Osteocyte (in vitro differentiated cells): Measurements from ENCODE around the gene GDF9. TPM values are rescaled to one million over a fixed set of nuclear protein-coding genes. Genes with fewer than 3 reads are reported as not detected.

Experiments
- DNase-seq: peaks from one replicate; pipeline ENCODE4 v3.0.0; 2021; ENCODE audit warnings: mixed read lengths; ENCODE audit not compliant: unreplicated experiment; ENCODE audit errors: extremely low spot score
- H3K27ac Mint-ChIP-seq: one replicate; pipeline ENCODE4 v1.8.0; 2021; ENCODE audit warnings: mild to moderate bottlenecking, mixed read lengths; ENCODE audit not compliant: unreplicated experiment
- H3K27me3 Mint-ChIP-seq: one replicate; pipeline ENCODE4 v1.8.0; 2021; ENCODE audit warnings: mixed read lengths; ENCODE audit not compliant: unreplicated experiment
- H3K36me3 Mint-ChIP-seq: one replicate; pipeline ENCODE4 v1.8.0; 2021; ENCODE audit warnings: mixed read lengths; ENCODE audit not compliant: unreplicated experiment
- H3K4me1 Mint-ChIP-seq: one replicate; pipeline ENCODE4 v1.8.0; 2021; ENCODE audit warnings: mixed read lengths; ENCODE audit not compliant: unreplicated experiment
- H3K4me3 Mint-ChIP-seq: one replicate; pipeline ENCODE4 v1.8.0; 2021; ENCODE audit warnings: mild to moderate bottlenecking, moderate library complexity, mixed read lengths; ENCODE audit not compliant: unreplicated experiment
- H3K9me3 Mint-ChIP-seq: one replicate; pipeline ENCODE4 v1.8.0; 2021; ENCODE audit warnings: mixed read lengths; ENCODE audit not compliant: unreplicated experiment
- total RNA-seq: library from RNA; stranded (reverse); gene quantifications from 2 replicates; pipeline ENCODE4 v1.2.1, GENCODE V29; 2021
- TF ChIP-seq, protein P1 (sequence below): fragments of 200-600 bp; sonication (generic); IDR thresholded peaks from 2 replicates; pipeline ENCODE4 v1.5.0; 2021; ENCODE audit warnings: antibody characterized with exemption, mild to moderate bottlenecking, moderate library complexity

GDF9 gene
- total RNA-seq, 1 donor from 2014 or later: 0.30 TPM

DNA sequence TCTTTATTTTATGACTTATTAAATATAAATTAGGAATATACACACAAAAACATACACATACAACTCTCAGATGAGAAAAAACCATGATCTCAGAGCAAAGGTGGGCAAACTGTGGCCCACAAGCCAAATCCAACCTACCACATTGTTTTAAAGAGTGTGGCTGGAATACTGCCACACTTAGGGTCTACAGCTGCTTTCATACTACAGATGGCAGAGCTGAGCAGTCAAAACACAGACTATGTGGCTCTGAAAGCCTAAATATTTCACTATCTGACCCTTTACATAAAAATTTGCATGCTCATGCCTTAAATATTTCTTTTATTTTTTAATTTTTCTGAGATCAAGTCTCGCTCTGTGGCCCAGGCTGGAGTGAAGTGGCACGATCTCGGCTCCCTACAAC is 35.5 kb upstream of the GDF9 start:
- H3K4me3 Mint-ChIP-seq: no peak overlapping the region
- TF ChIP-seq, protein P1, sequence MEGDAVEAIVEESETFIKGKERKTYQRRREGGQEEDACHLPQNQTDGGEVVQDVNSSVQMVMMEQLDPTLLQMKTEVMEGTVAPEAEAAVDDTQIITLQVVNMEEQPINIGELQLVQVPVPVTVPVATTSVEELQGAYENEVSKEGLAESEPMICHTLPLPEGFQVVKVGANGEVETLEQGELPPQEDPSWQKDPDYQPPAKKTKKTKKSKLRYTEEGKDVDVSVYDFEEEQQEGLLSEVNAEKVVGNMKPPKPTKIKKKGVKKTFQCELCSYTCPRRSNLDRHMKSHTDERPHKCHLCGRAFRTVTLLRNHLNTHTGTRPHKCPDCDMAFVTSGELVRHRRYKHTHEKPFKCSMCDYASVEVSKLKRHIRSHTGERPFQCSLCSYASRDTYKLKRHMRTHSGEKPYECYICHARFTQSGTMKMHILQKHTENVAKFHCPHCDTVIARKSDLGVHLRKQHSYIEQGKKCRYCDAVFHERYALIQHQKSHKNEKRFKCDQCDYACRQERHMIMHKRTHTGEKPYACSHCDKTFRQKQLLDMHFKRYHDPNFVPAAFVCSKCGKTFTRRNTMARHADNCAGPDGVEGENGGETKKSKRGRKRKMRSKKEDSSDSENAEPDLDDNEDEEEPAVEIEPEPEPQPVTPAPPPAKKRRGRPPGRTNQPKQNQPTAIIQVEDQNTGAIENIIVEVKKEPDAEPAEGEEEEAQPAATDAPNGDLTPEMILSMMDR: no peak
- no peaks in the 10 kb centered on the region for H3K27me3 Mint-ChIP-seq
- DNase-seq: no peak
- no peaks in the 10 kb centered on the region for H3K4me1 Mint-ChIP-seq
- H3K36me3 Mint-ChIP-seq: peaks cover 40% of the 10 kb centered on the region
- H3K9me3 Mint-ChIP-seq: no peaks in the 10 kb centered on the region
- no peak overlapping the region for H3K27ac Mint-ChIP-seq

- no peaks in the 10 kb centered on the region for H3K4me1 Mint-ChIP-seq
Observed at GRCh38 chr5:132901036-132901435, 34.8 kb upstream of the GDF9 start.

DNA sequence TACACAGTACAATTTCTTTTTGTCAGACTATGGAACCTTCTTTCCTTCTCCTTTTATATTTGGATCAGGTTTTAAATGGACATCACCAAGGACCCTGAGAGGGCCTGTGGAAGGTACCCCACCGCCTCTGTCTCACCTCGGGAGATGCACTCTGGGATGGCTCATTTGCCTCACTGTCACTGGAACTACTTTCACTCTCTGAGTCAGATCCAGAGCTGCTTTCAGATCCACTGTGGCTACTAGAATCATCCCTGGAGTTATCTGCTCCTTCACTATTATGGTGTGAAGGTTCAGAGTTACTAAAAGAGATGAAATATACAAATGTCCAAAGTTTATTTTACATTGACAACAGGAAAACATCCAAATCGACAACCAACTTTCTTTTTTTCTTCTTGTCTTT is 31.8 kb upstream of the GDF9 start:
- Mint-ChIP-seq H3K4me3 (no peak overlapping the region), H3K9me3 (no peaks in the 10 kb centered on the region), H3K27me3 (no peaks in the 10 kb centered on the region), H3K36me3 (peaks cover 54% of the 10 kb centered on the region), H3K4me1 (no peaks in the 10 kb centered on the region), H3K27ac (no peak overlapping the region)
- no peak for DNase-seq
- TF ChIP-seq, protein P1: no peak

More at GRCh38 chr5:132901036-132901435, 34.8 kb upstream of the GDF9 start:
- Mint-ChIP-seq H3K27ac (no peak overlapping the region), H3K9me3 (no peaks in the 10 kb centered on the region), H3K4me3 (no peak overlapping the region), H3K36me3 (peaks cover 47% of the 10 kb centered on the region), H3K27me3 (no peaks in the 10 kb centered on the region)
- DNase-seq: no peak
- TF ChIP-seq, protein P1: no peak

DNA sequence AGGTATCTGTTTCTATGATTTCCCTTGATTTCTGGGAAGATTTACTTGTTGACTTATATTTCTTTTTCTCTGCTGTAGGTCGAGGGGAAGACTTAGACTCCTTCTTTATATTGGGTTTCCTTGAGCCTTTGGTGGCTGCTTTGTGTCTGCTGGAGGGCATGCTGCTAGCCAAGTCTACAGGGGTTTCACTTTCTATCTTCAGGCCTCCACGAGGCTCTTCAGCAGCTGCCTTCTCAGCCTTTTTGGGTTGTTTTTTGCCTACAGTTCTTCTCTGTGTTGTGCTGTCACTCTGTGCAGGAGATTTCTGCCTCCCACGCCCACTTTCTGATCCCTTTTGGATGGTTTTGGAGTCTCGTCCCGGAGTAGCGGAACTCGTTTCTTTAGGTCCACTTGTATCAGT is 30.4 kb upstream of the GDF9 start:
- no peak overlapping the region for H3K4me3 Mint-ChIP-seq
- no peaks in the 10 kb centered on the region for H3K27me3 Mint-ChIP-seq
- H3K9me3 Mint-ChIP-seq: no peaks in the 10 kb centered on the region
- TF ChIP-seq, protein P1: no peak
- peaks cover 61% of the 10 kb centered on the region for H3K36me3 Mint-ChIP-seq
- no peak overlapping the region for H3K27ac Mint-ChIP-seq
- no peak for DNase-seq
- H3K4me1 Mint-ChIP-seq: no peaks in the 10 kb centered on the region

DNA sequence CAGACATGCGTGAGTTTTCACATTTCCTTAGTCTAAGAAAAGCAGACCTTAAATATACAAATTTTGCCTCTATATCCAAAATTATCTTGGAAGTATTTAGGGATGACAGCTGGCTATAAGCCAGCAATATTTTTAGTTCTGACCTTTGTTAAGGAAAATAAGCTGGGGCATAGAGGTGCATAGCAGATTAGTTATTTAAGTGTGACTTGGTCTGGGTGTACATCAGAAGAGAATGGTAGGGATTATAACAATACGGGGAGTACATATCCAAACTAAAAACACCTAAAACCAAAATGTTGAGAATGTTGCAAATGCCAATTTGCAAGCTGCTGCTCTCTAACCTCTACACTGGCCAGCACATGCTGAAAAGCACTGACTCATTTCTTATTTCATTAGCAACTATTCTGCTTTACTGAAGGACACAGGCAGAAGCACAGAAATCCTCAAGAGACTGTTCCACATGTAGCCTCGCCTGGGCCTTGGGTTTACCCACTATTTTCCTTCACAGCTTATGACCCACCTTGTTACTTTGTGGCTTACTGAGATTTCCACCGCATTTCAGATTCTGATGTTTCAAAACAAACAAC is 29.5 kb upstream of the GDF9 start:
- H3K36me3 Mint-ChIP-seq: peaks cover 58% of the 10 kb centered on the region
- H3K4me3 Mint-ChIP-seq: no peak overlapping the region
- H3K27me3 Mint-ChIP-seq: no peaks in the 10 kb centered on the region
- TF ChIP-seq, protein P1: no peak
- no peaks in the 10 kb centered on the region for H3K9me3 Mint-ChIP-seq
- peak overlapping the region; percentile 12 for H3K27ac Mint-ChIP-seq
- H3K4me1 Mint-ChIP-seq: no peaks in the 10 kb centered on the region
- DNase-seq: no peak
